H54 (cell line): Measurements from ENCODE around the gene TTC16.

Source experiments
- DNase-seq: peaks from one replicate; pipeline ENCODE4 v3.0.0; 2011; ENCODE audit warnings: low spot score, mixed read lengths; ENCODE audit not compliant: insufficient read length
- FAIRE-seq: peaks from 3 replicates; lab custom pipeline; 2011; peaks lifted over from hg19 to GRCh38; lab: Jason Lieb, UNC
- POLR2A ChIP-seq: IDR thresholded peaks from 2 replicates; pipeline ENCODE4 v1.6.1; 2011; ENCODE audit warnings: low read depth, mild to moderate bottlenecking, low read length

The TTC16 gene

GRCh38 chr9:127733614-127734013 is 17.7 kb downstream of the TTC16 start:
- FAIRE-seq (no peak), DNase-seq (no peak)

GRCh38 chr9:127734247-127734746 is 18.4 kb downstream of the TTC16 start:
- DNase-seq (no peak), FAIRE-seq (no peak)
- TF ChIP-seq POLR2A = no peak

More at GRCh38 chr9:127733614-127734013, 17.7 kb downstream of the TTC16 start:
- no peak for TF ChIP-seq POLR2A

GRCh38 chr9:127734747-127735529 is 19.1 kb downstream of the TTC16 start, which contains the start of gene TOR2A:
Gene TOR2A, minus strand, starts transcription at chr9:127735294. Its CDS starts 24 bp downstream, at chr9:127735270.
- TF ChIP-seq POLR2A = peak; percentile 84
- FAIRE-seq = peak; percentile 79

GRCh38 chr9:127735530-127736185 is 19.8 kb downstream of the TTC16 start:
- FAIRE-seq (no peak), DNase-seq (no peak)
- TF ChIP-seq POLR2A = no peak

More at GRCh38 chr9:127734747-127735529, 19.1 kb downstream of the TTC16 start, which contains the start of gene TOR2A:
- peak; percentile 99 for DNase-seq

GRCh38 chr9:127738666-127739065 is 22.8 kb downstream of the TTC16 start:
- FAIRE-seq (no peak), DNase-seq (no peak)
- TF ChIP-seq POLR2A = no peak

- TF ChIP-seq POLR2A = 0 out of 2 replicates have a peak, but pooled peaks have one; percentile 19
- no peak for FAIRE-seq
- DNase-seq = no peak
Measured at GRCh38 chr9:127739614-127740330, 23.9 kb downstream of the TTC16 start.

- TF ChIP-seq POLR2A = no peak
- FAIRE-seq (no peak), DNase-seq (peak; percentile 89)
Measured at GRCh38 chr9:127741831-127742434, 26.1 kb downstream of the TTC16 start.

GRCh38 chr9:127742435-127743088 is 26.7 kb downstream of the TTC16 start:
- TF ChIP-seq POLR2A = no peak
- peak; percentile 99 for DNase-seq
- FAIRE-seq = peak; percentile 96

- no peak for DNase-seq
- TF ChIP-seq POLR2A = no peak
- FAIRE-seq = no peak
Measured at GRCh38 chr9:127744398-127745110, 28.7 kb downstream of the TTC16 start.

GRCh38 chr9:127746959-127747569 is 31.2 kb downstream of the TTC16 start:
- FAIRE-seq (no peak), DNase-seq (no peak)
- TF ChIP-seq POLR2A = no peak

GRCh38 chr9:127749090-127749787 is 33.4 kb downstream of the TTC16 start:
- DNase-seq (no peak), FAIRE-seq (no peak)
- no peak for TF ChIP-seq POLR2A
